Heart right ventricle (tissue), 16 donors: ENCODE data around the gene EIF3M. TPM values are rescaled to one million over a fixed set of nuclear protein-coding genes. Genes with fewer than 3 reads are reported as not detected.
A peak's percentile ranks its signal among the peaks of the same experiment; 100 is the strongest.
"Not testable (repeated sequence)": the region's sequence is repeated elsewhere in the genome, so short reads cannot be mapped to it uniquely, and the experiment has no call there.

Experiments
- ATAC-seq, 8 donors: fragments of 200-7000 bp; cut with Tn5 transposase; one replicate each; pipeline ENCODE4 v1.9.1; 2020; ENCODE audit warnings: mild to moderate bottlenecking in 8 of 8, moderate library complexity in 8 of 8, moderate number of reproducible peaks in 1 of 8
- DNase-seq, 2 donors: peaks; one replicate each; pipeline ENCODE4 v3.0.0-alpha.2; 2020
- H3K27ac ChIP-seq, 10 donors: fragments of 200-600 bp; sonication (generic) in 2 of 10; one replicate each; pipeline versions ENCODE4 v1.5.0 to v1.8.0; 2020 to 2022; ENCODE audit warnings: mild to moderate bottlenecking in 3 of 10
- H3K27me3 ChIP-seq, 7 donors: fragments of 200-600 bp; one replicate each; pipeline ENCODE4 v1.8.0; 2021 to 2022; ENCODE audit warnings: mild to moderate bottlenecking in 2 of 7
- H3K36me3 ChIP-seq, 9 donors: fragments of 200-600 bp; sonication (generic) in 1 of 9; one replicate each; pipeline versions ENCODE4 v1.5.0 to v1.8.0; 2020 to 2022; ENCODE audit warnings: mild to moderate bottlenecking in 2 of 9
- H3K4me1 ChIP-seq, 9 donors: fragments of 200-600 bp; sonication (generic) in 1 of 9; one replicate each; pipeline versions ENCODE4 v1.5.0 to v1.8.0; 2020 to 2022; ENCODE audit warnings: mild to moderate bottlenecking in 4 of 9
- H3K4me3 ChIP-seq, 10 donors: fragments of 200-600 bp; sonication (generic) in 2 of 10; one replicate each; pipeline versions ENCODE4 v1.5.0 to v1.8.0; 2020 to 2022; ENCODE audit warnings: mild to moderate bottlenecking in 7 of 10, moderate library complexity in 2 of 10
- H3K9me3 ChIP-seq, 11 donors: fragments of 200-600 bp in 10 of 11; sonication (generic) in 2 of 11; one replicate each; pipeline versions ENCODE4 v1.5.0 to v1.8.0; 2013 to 2022; ENCODE audit warnings: mild to moderate bottlenecking in 2 of 11, control low read depth in 1 of 11, moderate library complexity in 1 of 11
- whole genome bisulfite sequencing, 2 donors: extraction: QIAGEN DNeasy Blood & Tissue Kit; methylation state at CpG; one replicate each; pipeline ENCODE4 v1.1.7; 2013; ENCODE audit warnings: inconsistent platforms in 1 of 2; 5-methylcytosine and 5-hydroxymethylcytosine counted together
- intact Hi-C, 10 donors: fragments of 100-400 bp; cut with DNase I; formaldehyde crosslinking; loops; one replicate each; pipeline versions ENCODE4 v1.11.1 to v1.14.2; 2022
- polyA plus RNA-seq, 2 donors: library from polyadenylated mRNA; stranded (reverse); fragments of 200-250 nt; gene quantifications; one replicate each; pipeline ENCODE4 v1.2.3, GENCODE V29; 2013
- total RNA-seq, 10 donors: library from RNA; stranded (reverse); fragmentation: NEBNext Ultra II Directional in 3 of 10; extraction: Animal tissue kit (Norgen Biotek cat#: 25700) in 3 of 10; gene quantifications; one replicate each; pipeline versions ENCODE4 v1.2.1 to v1.2.4, GENCODE V29; 2021 to 2023
- TF ChIP-seq, protein P1 (sequence below), 9 donors: fragments of 200-600 bp; sonication (generic) in 2 of 9; IDR thresholded peaks; one replicate each; pipeline versions ENCODE4 v1.5.0 to v1.8.0; 2021 to 2022; ENCODE audit warnings: antibody characterized with exemption in 9 of 9, mild to moderate bottlenecking in 5 of 9, moderate library complexity in 1 of 9
- donor health status: Arrhythmogenic right ventricular cardiomyopathy.
- donor health status: ischemic (EF 13 %, LVEDD 7.1; RV severe dilation, severe dysfunction).
- donor health status: healthy with polysubstance abuse.
- donor health status: DM: no; HTN: yes; CAD: no.
- donor health status: DM: no; HTN: no; CAD: no.
- donor health status: ischemic (EF 25% LVEDD 6.9; RV normal size, moderate dysfunction).
- donor health status: ischemic (EF 25% LVEDD 5.7; RV mildly dilated, moderate dysfunction).
- donor health status: healthy.
- donor health status: DM: yes; HTN: yes; CAD: no.
- donor health status: Ischemic cardiomyopathy.
- donor health status: ischemic (EF 35%, LVEDD 5.7; RV mildly dilated, moderate dysfunction).
- donor health status: nonischemic (EF 11% LVEDD 7.7; RV severe dilation, severe dysfunction).
- donor health status: DM: yes; HTN: yes; CAD: no.
- donor health status: PGD.
- donor health status: ischemic (EF 29% LVEDD 5.4; RV normal size, mild dysfunction).
- donor health status: nonischemic (EF 23%, LVEDD 6.1; RV moderate dilation, normal function).

EIF3M gene
- total and polyA plus RNA-seq, 12 donors = 128 to 303 (median 162) TPM

DNA sequence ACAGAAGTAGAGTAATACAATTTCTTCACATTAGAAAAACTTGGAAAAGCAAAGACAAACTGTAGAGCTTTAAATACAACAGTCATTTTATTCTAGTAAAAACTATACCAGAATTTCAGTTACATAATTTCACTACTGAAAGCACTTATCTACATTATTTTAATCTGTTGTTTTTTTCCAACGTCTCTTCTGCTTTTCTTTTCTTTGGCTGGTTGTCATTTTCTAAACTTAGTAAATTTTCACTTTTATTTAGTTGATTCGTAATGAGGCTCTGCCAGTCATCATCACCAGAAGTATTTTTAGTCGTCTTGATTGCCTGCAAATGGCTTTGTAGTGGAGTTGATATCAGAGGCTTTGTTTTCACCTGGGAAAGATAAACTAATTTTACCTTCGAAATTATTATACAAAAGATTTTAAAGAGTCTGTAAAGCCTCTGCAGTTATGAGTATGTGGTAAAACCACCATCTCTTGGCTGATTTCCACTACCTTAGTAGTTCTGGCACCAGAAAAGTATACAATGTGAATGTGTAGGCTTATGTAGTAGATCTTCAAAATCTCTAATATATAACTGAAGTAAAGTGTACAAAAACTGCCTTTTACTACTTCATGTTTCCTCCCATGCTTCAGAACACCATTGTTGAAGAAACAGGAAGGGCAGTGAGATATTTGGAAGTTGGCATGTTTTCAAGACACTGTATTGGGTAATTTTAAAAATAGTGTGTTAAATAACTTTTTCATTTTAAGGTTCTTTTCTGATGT lies 19.2 kb downstream of the EIF3M start:
- intact Hi-C loops = no loop called here
- TF ChIP-seq, protein P1, sequence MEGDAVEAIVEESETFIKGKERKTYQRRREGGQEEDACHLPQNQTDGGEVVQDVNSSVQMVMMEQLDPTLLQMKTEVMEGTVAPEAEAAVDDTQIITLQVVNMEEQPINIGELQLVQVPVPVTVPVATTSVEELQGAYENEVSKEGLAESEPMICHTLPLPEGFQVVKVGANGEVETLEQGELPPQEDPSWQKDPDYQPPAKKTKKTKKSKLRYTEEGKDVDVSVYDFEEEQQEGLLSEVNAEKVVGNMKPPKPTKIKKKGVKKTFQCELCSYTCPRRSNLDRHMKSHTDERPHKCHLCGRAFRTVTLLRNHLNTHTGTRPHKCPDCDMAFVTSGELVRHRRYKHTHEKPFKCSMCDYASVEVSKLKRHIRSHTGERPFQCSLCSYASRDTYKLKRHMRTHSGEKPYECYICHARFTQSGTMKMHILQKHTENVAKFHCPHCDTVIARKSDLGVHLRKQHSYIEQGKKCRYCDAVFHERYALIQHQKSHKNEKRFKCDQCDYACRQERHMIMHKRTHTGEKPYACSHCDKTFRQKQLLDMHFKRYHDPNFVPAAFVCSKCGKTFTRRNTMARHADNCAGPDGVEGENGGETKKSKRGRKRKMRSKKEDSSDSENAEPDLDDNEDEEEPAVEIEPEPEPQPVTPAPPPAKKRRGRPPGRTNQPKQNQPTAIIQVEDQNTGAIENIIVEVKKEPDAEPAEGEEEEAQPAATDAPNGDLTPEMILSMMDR (IDR thresholded peaks at IDR 0.05) = no peak
- WGBS, 2 donors = 11 to 25% methylated on average over 4 of the region's 4 CpGs
- no peaks in the 10 kb centered on the region for H3K9me3 ChIP-seq
- ATAC-seq (no peak), DNase-seq (no peak)
- H3K27me3 ChIP-seq = no peaks in the 10 kb centered on the region
- peaks cover 0 to 28% (median 12%) of the 10 kb centered on the region in 9 donors for H3K4me1 ChIP-seq
- no peak overlapping the region for H3K4me3 ChIP-seq
- H3K27ac ChIP-seq = peak overlapping the region in 6 of 10 donors; percentile 6 to 70 (median 56)
- peaks cover 0 to 90% (median 14%) of the 10 kb centered on the region in 9 donors for H3K36me3 ChIP-seq

DNA sequence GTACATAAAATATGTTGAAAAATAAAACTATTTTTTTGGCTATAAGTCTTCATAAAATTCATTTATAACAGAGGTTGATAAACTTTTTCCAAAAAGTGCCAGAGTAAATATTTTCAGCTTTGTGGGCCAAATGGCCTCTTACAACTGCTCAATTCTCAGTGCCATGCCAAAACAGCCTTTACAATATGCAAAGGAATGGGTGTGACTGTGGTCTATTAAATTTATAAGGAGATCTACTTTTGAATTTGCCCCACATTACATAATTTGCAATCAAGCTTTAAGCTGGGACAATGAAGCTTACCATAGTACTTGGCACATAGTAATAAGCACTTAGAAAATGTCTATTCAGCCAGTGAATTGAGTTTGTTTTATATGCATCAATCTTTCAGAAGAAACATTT lies 22.6 kb downstream of the EIF3M start:
- TF ChIP-seq, protein P1 (IDR thresholded peaks at IDR 0.05) = no peak
- H3K4me1 ChIP-seq = peaks cover 0 to 24% (median 12%) of the 10 kb centered on the region in 9 donors
- H3K27ac ChIP-seq = no peak overlapping the region
- H3K36me3 ChIP-seq = peaks cover 0 to 56% (median 11%) of the 10 kb centered on the region in 9 donors
- no peak for ATAC-seq
- no peaks in the 10 kb centered on the region for H3K27me3 ChIP-seq
- DNase-seq = no peak
- H3K9me3 ChIP-seq = peaks cover 0 to 15% (median 0%) of the 10 kb centered on the region in 11 donors
- intact Hi-C loops = no loop called here
- H3K4me3 ChIP-seq = no peak overlapping the region

DNA sequence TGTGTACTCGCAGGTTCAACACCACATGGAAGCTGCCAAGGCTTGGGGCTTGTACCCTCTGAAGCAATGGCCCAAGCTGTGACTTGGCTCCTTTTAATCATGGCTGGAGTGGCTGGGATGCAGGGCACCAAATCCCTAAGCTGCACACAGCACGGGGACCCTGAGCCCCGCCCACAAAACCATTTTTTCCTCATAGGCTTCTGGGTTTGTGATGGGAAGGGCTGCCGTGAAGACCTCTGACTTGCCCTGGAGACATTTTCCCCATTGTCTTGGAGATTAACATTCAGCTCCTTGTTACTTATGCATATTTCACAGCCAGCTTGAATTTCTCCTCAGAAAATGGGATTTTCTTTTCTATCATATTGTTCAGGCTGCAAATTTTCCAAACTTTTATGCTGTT lies 25.2 kb downstream of the EIF3M start:
- H3K27me3 ChIP-seq, H3K4me3 ChIP-seq, intact Hi-C loops, ATAC-seq, H3K27ac ChIP-seq, H3K4me1 ChIP-seq, DNase-seq: not testable (repeated sequence)
- Histone ChIP-seq H3K9me3 (peaks cover 0 to 15% (median 0%) of the 10 kb centered on the region in 11 donors), H3K36me3 (peaks cover 0 to 30% (median 11%) of the 10 kb centered on the region in 9 donors)
- WGBS, 2 donors = 96 to 99% methylated on average over 4 of the region's 4 CpGs

DNA sequence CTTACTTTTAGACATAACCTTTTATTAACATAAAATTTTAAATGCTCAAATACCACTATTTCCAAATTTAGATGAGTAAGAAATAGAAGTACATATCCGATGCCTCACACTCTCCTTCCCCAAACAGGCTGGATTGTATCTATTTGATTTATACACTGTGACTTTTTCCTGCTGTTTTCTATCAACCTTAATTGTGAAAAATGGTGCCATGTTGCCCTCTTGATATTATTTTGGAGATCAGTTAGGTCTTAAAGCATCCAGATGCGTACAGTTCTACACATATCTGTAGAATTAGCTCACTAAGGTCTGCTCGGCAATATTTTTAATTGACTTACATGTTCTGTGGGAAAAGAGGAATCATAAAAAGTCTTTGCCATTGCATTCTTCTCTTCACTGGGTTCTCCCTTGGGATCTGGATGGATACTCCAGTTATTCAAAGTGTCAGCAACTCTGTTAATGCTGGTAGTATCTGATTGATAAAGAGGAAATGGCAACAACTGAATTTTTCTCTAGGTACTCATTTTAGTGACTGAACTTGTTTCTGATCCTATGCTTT lies 27.2 kb downstream of the EIF3M start:
- 86 to 88% methylated on average over 3 of the region's 3 CpGs for WGBS, 2 donors
- intact Hi-C loops = loop anchor here in 4 of 10 donors (5.0 to 10.0 kb wide), 2 partner anchors 284 to 286 kb away; no protein-coding TSS in a partner anchor
- Histone ChIP-seq H3K36me3 (peaks cover 0 to 10% (median 0%) of the 10 kb centered on the region in 9 donors), H3K27ac (no peak overlapping the region), H3K9me3 (peaks cover 0 to 15% (median 0%) of the 10 kb centered on the region in 11 donors), H3K27me3 (no peaks in the 10 kb centered on the region), H3K4me3 (no peak overlapping the region), H3K4me1 (no peaks in the 10 kb centered on the region)
- no peak for DNase-seq
- TF ChIP-seq, protein P1 (IDR thresholded peaks at IDR 0.05) = no peak
- no peak for ATAC-seq
